OCI-LY1 (cell line): ENCODE measurements around the gene MYLK4.

Experiments
- H2AFZ ChIP-seq: fragments of 200-600 bp; sonication (generic), shearing (Covaris generic); 2 replicates; pipeline ENCODE4 v1.6.0; 2014; ENCODE audit warnings: antibody characterized with exemption, mild to moderate bottlenecking, low read length
- H3F3A ChIP-seq: fragments of 200-600 bp; sonication (generic), shearing (Covaris generic); 2 replicates; pipeline ENCODE4 v1.6.0; 2014; ENCODE audit warnings: mild to moderate bottlenecking, antibody characterized with exemption, low read length, moderate library complexity; ENCODE audit not compliant: insufficient read depth
- H3K27ac ChIP-seq: fragments of 200-600 bp; sonication (generic); 2 replicates; pipeline ENCODE4 v1.5.1; 2014; ENCODE audit warnings: low read length, mixed run types, mild to moderate bottlenecking, low read depth; ENCODE audit not compliant: poor library complexity, severe bottlenecking
- H3K27me3 ChIP-seq: fragments of 200-600 bp; sonication (generic); 2 replicates; pipeline ENCODE4 v1.6.0; 2014; ENCODE audit warnings: antibody characterized with exemption, mild to moderate bottlenecking, low read length, moderate library complexity; ENCODE audit not compliant: insufficient read depth
- H3K36me3 ChIP-seq: fragments of 200-600 bp; sonication (generic); 2 replicates; pipeline ENCODE4 v1.6.1; 2014; ENCODE audit warnings: mild to moderate bottlenecking, antibody characterized with exemption, low read length, moderate library complexity, mixed read lengths; ENCODE audit not compliant: insufficient read depth
- H3K4me1 ChIP-seq: fragments of 200-600 bp; sonication (generic); 2 replicates; pipeline ENCODE4 v1.5.1; 2014; ENCODE audit warnings: mild to moderate bottlenecking, low read length, moderate library complexity; ENCODE audit not compliant: insufficient read depth, severe bottlenecking
- H3K4me2 ChIP-seq: fragments of 200-600 bp; sonication (generic), shearing (Covaris generic); 2 replicates; pipeline ENCODE4 v1.6.1; 2014; ENCODE audit warnings: low read length
- H3K4me3 ChIP-seq: fragments of 200-600 bp; sonication (generic); 2 replicates; pipeline ENCODE4 v1.5.1; 2014; ENCODE audit warnings: low read length, low read depth, mild to moderate bottlenecking, mixed read lengths; ENCODE audit not compliant: poor library complexity, severe bottlenecking
- H3K79me2 ChIP-seq: fragments of 200-600 bp; shearing (Covaris generic); 2 replicates; pipeline ENCODE4 v1.6.1; 2016; ENCODE audit warnings: mixed run types, low read length, mixed read lengths; ENCODE audit not compliant: insufficient read depth
- H3K9ac ChIP-seq: fragments of 200-600 bp; sonication (generic), shearing (Covaris generic); 2 replicates; pipeline ENCODE4 v1.6.1; 2014; ENCODE audit warnings: mild to moderate bottlenecking, low read length, mixed read lengths
- H3K9me2 ChIP-seq: fragments of 200-600 bp; sonication (generic), shearing (Covaris generic); 2 replicates; pipeline ENCODE4 v1.6.1; 2014; ENCODE audit warnings: low read depth, mild to moderate bottlenecking, low read length, mixed read lengths
- H3K9me3 ChIP-seq: fragments of 200-600 bp; shearing (Covaris generic); 2 replicates; pipeline ENCODE4 v1.6.1; 2014; ENCODE audit warnings: low read length, mixed read lengths
- H4K20me1 ChIP-seq: fragments of 200-600 bp; sonication (generic), shearing (Covaris generic); 2 replicates; pipeline ENCODE4 v1.6.0; 2016; ENCODE audit warnings: mild to moderate bottlenecking, low read length; ENCODE audit not compliant: insufficient read depth
- CTCF ChIP-seq: fragments of 200-600 bp; sonication (generic), shearing (Covaris generic); IDR thresholded peaks from 2 replicates; pipeline ENCODE4 v1.5.1; 2017; ENCODE audit warnings: mild to moderate bottlenecking, antibody characterized with exemption, low read length, moderate library complexity, mixed read lengths
- EZH2 ChIP-seq: fragments of 200-600 bp; sonication (generic), shearing (Covaris generic); IDR thresholded peaks from 2 replicates; pipeline ENCODE4 v1.8.0; 2017; ENCODE audit warnings: borderline replicate concordance, mixed run types, mild to moderate bottlenecking, antibody characterized with exemption, low read length, moderate library complexity, mixed read lengths

The MYLK4 gene

GRCh38 chr6:2710412-2710811 is 40.3 kb downstream of the MYLK4 start:
- Histone ChIP-seq H3K27me3 (no peaks in the 10 kb centered on the region), H3K9me3 (peaks cover 11% of the 10 kb centered on the region), H3K4me1 (no peaks in the 10 kb centered on the region), H3K36me3 (no peaks in the 10 kb centered on the region), H3K9me2 (no peaks in the 10 kb centered on the region), H4K20me1 (no peaks in the 10 kb centered on the region), H3K27ac (no peak overlapping the region), H3K4me2 (no peak overlapping the region), H2AFZ (no peak overlapping the region), H3F3A (no peaks in the 10 kb centered on the region), H3K9ac (no peak overlapping the region), H3K4me3 (no peak overlapping the region), H3K79me2 (no peaks in the 10 kb centered on the region)
- no peak for TF ChIP-seq EZH2
- TF ChIP-seq CTCF = no peak

- H3K4me2 ChIP-seq = no peak overlapping the region
- no peak overlapping the region for H3K27ac ChIP-seq
- H3F3A ChIP-seq = no peaks in the 10 kb centered on the region
- H3K4me1 ChIP-seq = no peaks in the 10 kb centered on the region
- no peak overlapping the region for H2AFZ ChIP-seq
- H3K9ac ChIP-seq = no peak overlapping the region
- no peak overlapping the region for H3K4me3 ChIP-seq
- H3K27me3 ChIP-seq = no peaks in the 10 kb centered on the region; the same call in 1 of the 2 replicates
- H3K36me3 ChIP-seq = no peaks in the 10 kb centered on the region
- no peaks in the 10 kb centered on the region for H3K9me2 ChIP-seq
- H3K79me2 ChIP-seq = no peaks in the 10 kb centered on the region
- peaks cover 11% of the 10 kb centered on the region for H3K9me3 ChIP-seq
- no peaks in the 10 kb centered on the region for H4K20me1 ChIP-seq
- TF ChIP-seq EZH2 (no peak), CTCF (no peak)
These were observed 42.3 kb downstream of the MYLK4 start for GRCh38 chr6:2708456-2708855.

- TF ChIP-seq EZH2 = no peak
- Histone ChIP-seq H3K79me2 (no peaks in the 10 kb centered on the region), H3K4me3 (no peak overlapping the region), H4K20me1 (no peaks in the 10 kb centered on the region), H3K9me3 (peaks cover 8% of the 10 kb centered on the region), H3K4me1 (no peaks in the 10 kb centered on the region), H3K9me2 (no peaks in the 10 kb centered on the region), H3K27me3 (no peaks in the 10 kb centered on the region; the same call in 1 of the 2 replicates), H3F3A (no peaks in the 10 kb centered on the region), H3K9ac (no peak overlapping the region), H3K36me3 (no peaks in the 10 kb centered on the region), H3K27ac (no peak overlapping the region), H3K4me2 (no peak overlapping the region), H2AFZ (no peak overlapping the region)
These were observed 44.2 kb downstream of the MYLK4 start for GRCh38 chr6:2706558-2706957.

GRCh38 chr6:2705256-2705655 is 45.5 kb downstream of the MYLK4 start:
- Histone ChIP-seq H3K9me3 (peaks cover 2% of the 10 kb centered on the region), H3K27me3 (no peaks in the 10 kb centered on the region; the same call in 1 of the 2 replicates), H3K27ac (no peak overlapping the region), H3K4me3 (no peak overlapping the region), H3K9ac (no peak overlapping the region), H3F3A (no peaks in the 10 kb centered on the region), H3K9me2 (no peaks in the 10 kb centered on the region), H4K20me1 (no peaks in the 10 kb centered on the region), H3K4me2 (no peak overlapping the region), H2AFZ (no peak overlapping the region), H3K36me3 (no peaks in the 10 kb centered on the region), H3K4me1 (no peaks in the 10 kb centered on the region), H3K79me2 (no peaks in the 10 kb centered on the region)
- TF ChIP-seq CTCF (no peak), EZH2 (no peak)
